Vagina (tissue), 2 donors: ENCODE measurements around the gene CCSER1.

Experiments
- POLR2AphosphoS5 ChIP-seq, 2 donors: sonication (generic); formaldehyde crosslinking; IDR thresholded peaks; one replicate each; pipeline ENCODE4 v1.9.0; 2017; ENCODE audit warnings: antibody characterized with exemption in 2 of 2, mild to moderate bottlenecking in 2 of 2, low read depth in 1 of 2; ENCODE audit not compliant: insufficient read depth in 1 of 2
- TF ChIP-seq, protein P1 (sequence below), 3 experiments: fragments of 450-650 bp in 2 of 3; fragments of 200-600 bp in 1 of 3; sonication (generic) in 1 of 3; IDR thresholded peaks; one replicate each; pipeline ENCODE4 v1.5.1; 2017 to 2019; ENCODE audit warnings: antibody characterized with exemption in 3 of 3, mild to moderate bottlenecking in 2 of 3, moderate library complexity in 2 of 3

- TF ChIP-seq, protein P1, sequence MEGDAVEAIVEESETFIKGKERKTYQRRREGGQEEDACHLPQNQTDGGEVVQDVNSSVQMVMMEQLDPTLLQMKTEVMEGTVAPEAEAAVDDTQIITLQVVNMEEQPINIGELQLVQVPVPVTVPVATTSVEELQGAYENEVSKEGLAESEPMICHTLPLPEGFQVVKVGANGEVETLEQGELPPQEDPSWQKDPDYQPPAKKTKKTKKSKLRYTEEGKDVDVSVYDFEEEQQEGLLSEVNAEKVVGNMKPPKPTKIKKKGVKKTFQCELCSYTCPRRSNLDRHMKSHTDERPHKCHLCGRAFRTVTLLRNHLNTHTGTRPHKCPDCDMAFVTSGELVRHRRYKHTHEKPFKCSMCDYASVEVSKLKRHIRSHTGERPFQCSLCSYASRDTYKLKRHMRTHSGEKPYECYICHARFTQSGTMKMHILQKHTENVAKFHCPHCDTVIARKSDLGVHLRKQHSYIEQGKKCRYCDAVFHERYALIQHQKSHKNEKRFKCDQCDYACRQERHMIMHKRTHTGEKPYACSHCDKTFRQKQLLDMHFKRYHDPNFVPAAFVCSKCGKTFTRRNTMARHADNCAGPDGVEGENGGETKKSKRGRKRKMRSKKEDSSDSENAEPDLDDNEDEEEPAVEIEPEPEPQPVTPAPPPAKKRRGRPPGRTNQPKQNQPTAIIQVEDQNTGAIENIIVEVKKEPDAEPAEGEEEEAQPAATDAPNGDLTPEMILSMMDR (IDR thresholded peaks at IDR 0.05): no peak
- TF ChIP-seq POLR2AphosphoS5 (IDR thresholded peaks at IDR 0.05; ENCODE audit: insufficient read depth in 1 of 2, low read depth in 1 of 2): no peak
These were observed 868.8 kb downstream of the CCSER1 start for GRCh38 chr4:90995996-90996395.
